Measurements from ENCODE around the gene CTSE.

CTSE gene

DNA sequence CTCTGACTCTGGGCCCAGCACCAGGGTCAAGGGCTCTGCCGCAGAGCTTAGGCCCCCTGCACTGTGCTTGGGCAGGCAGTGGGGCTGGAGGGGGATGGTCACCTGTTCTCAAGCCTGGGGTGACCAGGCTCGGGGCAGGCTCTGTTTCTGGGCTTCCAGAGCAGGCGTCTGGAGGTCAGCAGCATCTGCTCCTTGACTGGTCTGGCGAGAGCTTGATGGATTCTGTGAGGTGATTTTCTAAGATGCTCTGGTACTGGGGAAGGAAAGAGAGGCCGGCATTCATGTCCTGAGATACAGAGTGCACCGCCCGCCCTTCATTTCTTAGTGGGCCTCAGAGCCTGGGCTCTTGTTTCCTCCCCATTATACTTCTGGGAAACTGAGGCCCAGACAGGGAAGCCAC, 45.0 kb downstream of the CTSE start:
- Histone ChIP-seq H3K27me3 (ENCODE audit: control insufficient read depth in 1 of 2, insufficient read depth in 2 of 2, low read length in 2 of 2) (peaks cover 0 to 13% of the 10 kb centered on the region in 2 donors), H3K4me1 (ENCODE audit: control insufficient read depth, insufficient read depth, low read length) (no peaks in the 10 kb centered on the region)

DNA sequence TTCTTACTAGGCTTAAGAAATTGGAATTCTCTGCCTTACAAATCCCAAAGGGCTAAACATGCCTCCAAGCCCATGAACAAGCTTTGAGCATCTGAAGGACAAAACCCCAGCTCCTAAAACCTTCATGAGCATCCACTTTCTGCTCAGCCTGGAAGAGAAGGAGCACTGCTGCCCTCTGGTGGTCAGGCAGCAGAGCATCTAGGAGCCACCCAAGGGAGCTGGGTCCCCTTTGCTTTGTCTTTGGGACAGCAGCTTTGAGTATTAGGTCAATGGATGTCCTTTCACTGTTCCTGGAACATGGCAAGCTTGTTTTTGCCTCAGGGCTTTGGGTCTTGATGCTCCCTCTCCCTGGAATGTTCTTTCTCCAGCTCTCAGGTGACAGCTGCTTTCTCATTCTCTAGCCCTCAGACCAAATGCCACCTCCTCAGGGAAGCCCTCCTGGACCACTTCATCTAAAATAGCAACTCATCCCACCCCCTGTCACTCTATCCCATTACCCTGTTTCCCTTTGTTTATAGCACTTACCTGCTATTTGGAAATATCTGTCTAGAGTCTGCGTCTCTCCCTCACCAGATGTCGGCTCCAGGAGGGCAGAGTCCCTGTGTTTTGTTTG, 46.2 kb downstream of the CTSE start:
- Histone ChIP-seq H3K36me3 (ENCODE audit: control insufficient read depth in 2 of 2, insufficient read depth in 2 of 2, low read length in 2 of 2) (no peaks in the 10 kb centered on the region), H3K4me3 (ENCODE audit: low read length in 2 of 2) (no peak overlapping the region), H3K9me3 (ENCODE audit: control insufficient read depth in 2 of 2, low read length in 2 of 2) (no peaks in the 10 kb centered on the region), H3K27ac (ENCODE audit: low read length) (no peak overlapping the region), H3K9ac (ENCODE audit: low read length in 2 of 2) (no peak overlapping the region), H3K4me1 (ENCODE audit: control insufficient read depth, insufficient read depth, low read length) (no peaks in the 10 kb centered on the region), H3K27me3 (ENCODE audit: control insufficient read depth in 1 of 2, insufficient read depth in 2 of 2, low read length in 2 of 2) (peaks cover 0 to 16% of the 10 kb centered on the region in 2 donors)

More for the DNA sequence above, 45.0 kb downstream of the CTSE start:
- no peaks in the 10 kb centered on the region for H3K36me3 ChIP-seq (ENCODE audit: control insufficient read depth in 2 of 2, insufficient read depth in 2 of 2, low read length in 2 of 2)
- H3K27ac ChIP-seq (ENCODE audit: low read length): no peak overlapping the region
- no peaks in the 10 kb centered on the region for H3K9me3 ChIP-seq (ENCODE audit: control insufficient read depth in 2 of 2, low read length in 2 of 2)
- H3K4me3 ChIP-seq (ENCODE audit: low read length in 2 of 2): no peak overlapping the region
- H3K9ac ChIP-seq (ENCODE audit: low read length in 2 of 2): no peak overlapping the region

DNA sequence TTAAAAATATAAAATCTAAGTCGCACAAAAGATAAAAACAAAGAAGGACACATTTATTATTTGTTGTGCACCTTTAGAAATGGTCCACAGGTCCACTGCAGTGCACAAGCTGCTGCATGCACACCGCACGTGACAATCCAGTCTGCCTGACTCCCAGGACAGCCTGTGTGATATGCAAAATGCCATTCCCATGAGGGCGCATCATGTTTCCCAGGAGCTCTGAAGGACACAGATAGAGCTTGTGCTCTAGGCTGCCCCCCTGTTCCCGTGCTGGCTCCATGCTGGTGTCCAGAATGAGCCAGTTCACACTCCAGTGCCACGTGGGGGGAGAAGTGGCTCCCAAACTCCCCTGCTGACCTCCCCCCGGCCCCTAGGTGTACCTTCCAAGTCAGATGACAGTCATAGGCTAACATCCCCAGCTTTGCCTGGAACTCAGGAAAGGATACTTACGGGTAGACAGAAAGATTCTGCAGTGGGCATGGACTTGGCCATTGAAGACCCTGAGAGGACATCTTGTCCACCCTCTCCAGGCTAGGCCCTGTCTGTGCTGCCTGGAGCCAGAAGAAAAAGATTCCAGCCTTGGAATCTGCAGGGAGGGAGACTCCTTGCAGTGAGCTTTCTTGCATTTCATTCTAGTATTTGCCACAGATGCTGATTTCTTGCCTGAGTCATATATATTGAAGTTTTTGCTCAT, 46.8 kb downstream of the CTSE start:
- Histone ChIP-seq H3K27ac (ENCODE audit: low read length) (no peak overlapping the region), H3K9me3 (ENCODE audit: control insufficient read depth in 2 of 2, low read length in 2 of 2) (no peaks in the 10 kb centered on the region), H3K9ac (ENCODE audit: low read length in 2 of 2) (no peak overlapping the region), H3K4me3 (ENCODE audit: low read length in 2 of 2) (no peak overlapping the region), H3K27me3 (ENCODE audit: control insufficient read depth in 1 of 2, insufficient read depth in 2 of 2, low read length in 2 of 2) (peaks cover 0 to 16% of the 10 kb centered on the region in 2 donors), H3K4me1 (ENCODE audit: control insufficient read depth, insufficient read depth, low read length) (no peaks in the 10 kb centered on the region), H3K36me3 (ENCODE audit: control insufficient read depth in 2 of 2, insufficient read depth in 2 of 2, low read length in 2 of 2) (no peaks in the 10 kb centered on the region)

DNA sequence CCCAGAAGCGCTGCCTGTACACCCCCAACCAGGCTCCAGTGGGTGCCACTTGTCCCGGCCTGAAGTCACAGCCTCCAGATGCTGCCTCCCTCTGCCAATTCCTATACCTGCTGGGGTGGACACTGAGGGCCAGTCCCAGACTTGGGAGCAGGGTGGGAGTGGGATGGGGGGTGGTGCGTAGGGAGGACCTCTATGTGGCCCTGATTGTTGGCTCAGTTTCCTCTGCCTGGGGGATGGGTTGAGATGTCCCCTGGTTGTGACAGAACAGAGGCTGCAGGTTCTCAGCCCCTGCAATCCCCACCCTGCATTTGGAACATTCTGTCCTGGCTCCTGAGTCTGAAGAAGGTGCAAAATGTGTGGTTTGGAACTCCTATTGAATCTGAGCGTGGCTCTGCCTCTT, 47.7 kb downstream of the CTSE start:
- H3K4me1 ChIP-seq (ENCODE audit: control insufficient read depth, insufficient read depth, low read length): no peaks in the 10 kb centered on the region

DNA sequence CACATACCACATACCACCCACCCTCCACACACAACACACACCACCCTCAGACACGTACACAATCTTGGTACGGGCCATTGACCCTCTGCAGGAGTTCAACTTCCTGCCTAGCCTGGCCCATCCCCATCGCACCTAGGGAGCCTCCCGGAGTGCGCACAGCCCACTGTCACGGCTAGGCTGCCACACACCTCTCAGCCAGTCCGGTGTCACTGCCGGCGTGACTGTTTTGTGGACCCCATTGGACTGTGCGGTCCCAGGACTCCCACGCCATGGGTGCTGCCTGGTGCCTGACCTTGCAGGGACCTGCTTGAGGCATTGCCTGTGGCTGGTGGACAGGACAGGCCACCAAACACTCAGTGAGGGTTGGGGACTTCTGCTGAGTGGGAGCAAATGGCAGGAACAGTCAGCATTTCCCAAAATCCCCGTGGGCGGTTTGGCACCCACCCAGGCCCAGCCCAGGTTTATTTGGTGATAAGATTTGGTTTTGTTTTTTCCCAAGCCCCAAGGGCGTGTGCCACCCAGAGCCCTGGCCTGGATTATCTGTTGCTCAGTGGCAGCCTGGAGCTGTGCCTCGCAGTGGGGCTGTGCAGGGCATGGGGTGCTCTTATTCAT, 48.2 kb downstream of the CTSE start:
- H3K36me3 ChIP-seq (ENCODE audit: control insufficient read depth in 2 of 2, insufficient read depth in 2 of 2, low read length in 2 of 2): no peaks in the 10 kb centered on the region
- peaks cover 0 to 16% of the 10 kb centered on the region in 2 donors for H3K27me3 ChIP-seq (ENCODE audit: control insufficient read depth in 1 of 2, insufficient read depth in 2 of 2, low read length in 2 of 2)
- H3K9me3 ChIP-seq (ENCODE audit: control insufficient read depth in 2 of 2, low read length in 2 of 2): no peaks in the 10 kb centered on the region
- H3K9ac ChIP-seq (ENCODE audit: low read length in 2 of 2): no peak overlapping the region
- H3K27ac ChIP-seq (ENCODE audit: low read length): no peak overlapping the region
- H3K4me3 ChIP-seq (ENCODE audit: low read length in 2 of 2): no peak overlapping the region
- H3K4me1 ChIP-seq (ENCODE audit: control insufficient read depth, insufficient read depth, low read length): no peaks in the 10 kb centered on the region

More for the DNA sequence above, 47.7 kb downstream of the CTSE start:
- H3K4me3 ChIP-seq (ENCODE audit: low read length in 2 of 2): no peak overlapping the region
- H3K9me3 ChIP-seq (ENCODE audit: control insufficient read depth in 2 of 2, low read length in 2 of 2): no peaks in the 10 kb centered on the region
- H3K27ac ChIP-seq (ENCODE audit: low read length): no peak overlapping the region
- no peaks in the 10 kb centered on the region for H3K36me3 ChIP-seq (ENCODE audit: control insufficient read depth in 2 of 2, insufficient read depth in 2 of 2, low read length in 2 of 2)
- H3K9ac ChIP-seq (ENCODE audit: low read length in 2 of 2): no peak overlapping the region
- H3K27me3 ChIP-seq (ENCODE audit: control insufficient read depth in 1 of 2, insufficient read depth in 2 of 2, low read length in 2 of 2): peaks cover 0 to 16% of the 10 kb centered on the region in 2 donors

DNA sequence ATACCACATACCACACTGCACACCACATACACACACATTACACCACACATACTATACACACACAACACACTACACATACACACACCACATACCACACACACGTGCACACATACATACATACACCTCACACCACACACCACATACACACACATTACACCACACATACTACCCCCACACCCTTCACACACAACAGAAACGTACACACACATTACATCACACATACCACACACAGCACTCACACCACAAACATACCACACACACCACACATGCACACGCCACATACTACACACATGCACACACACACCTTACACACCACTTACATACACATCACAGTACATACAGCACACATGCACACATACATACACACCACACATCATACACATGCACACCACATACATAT, 49.0 kb downstream of the CTSE start:
- Histone ChIP-seq H3K9me3 (ENCODE audit: control insufficient read depth in 2 of 2, low read length in 2 of 2) (no peaks in the 10 kb centered on the region), H3K36me3 (ENCODE audit: control insufficient read depth in 2 of 2, insufficient read depth in 2 of 2, low read length in 2 of 2) (no peaks in the 10 kb centered on the region), H3K4me3 (ENCODE audit: low read length in 2 of 2) (no peak overlapping the region), H3K27me3 (ENCODE audit: control insufficient read depth in 1 of 2, insufficient read depth in 2 of 2, low read length in 2 of 2) (peaks cover 0 to 16% of the 10 kb centered on the region in 2 donors), H3K9ac (ENCODE audit: low read length in 2 of 2) (no peak overlapping the region), H3K27ac (ENCODE audit: low read length) (no peak overlapping the region), H3K4me1 (ENCODE audit: control insufficient read depth, insufficient read depth, low read length) (no peaks in the 10 kb centered on the region)

DNA sequence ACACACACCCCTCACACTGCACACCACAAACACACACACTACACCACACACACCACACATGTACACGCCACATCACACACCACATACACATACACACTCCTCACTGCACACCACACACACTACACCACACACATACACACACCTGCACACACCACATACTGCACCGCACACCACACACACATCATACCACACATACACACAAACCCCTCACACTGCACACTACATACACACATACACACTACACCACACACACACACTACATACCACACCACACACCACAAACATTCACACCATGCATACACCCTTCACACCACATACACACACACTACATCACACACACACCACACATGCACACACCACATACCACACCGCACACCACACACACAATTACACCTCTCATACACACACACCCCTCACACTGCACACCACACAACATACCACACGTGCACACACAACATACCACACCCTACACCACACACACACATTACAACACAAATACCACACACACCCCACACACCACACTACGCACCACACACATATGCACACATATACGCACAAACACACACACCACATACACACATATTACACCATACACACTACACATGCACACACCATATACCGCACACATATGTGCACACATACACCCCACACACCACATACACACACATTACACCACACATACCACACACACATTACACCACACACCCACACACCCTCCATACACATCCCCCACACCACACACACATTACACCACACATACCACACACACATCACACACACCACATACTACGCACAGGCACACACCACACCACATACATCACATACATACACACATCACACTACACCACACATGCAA, 50.1 kb downstream of the CTSE start:
- no peaks in the 10 kb centered on the region for H3K9me3 ChIP-seq (ENCODE audit: control insufficient read depth in 2 of 2, low read length in 2 of 2)
- no peaks in the 10 kb centered on the region for H3K36me3 ChIP-seq (ENCODE audit: control insufficient read depth in 2 of 2, insufficient read depth in 2 of 2, low read length in 2 of 2)
- H3K4me3 ChIP-seq (ENCODE audit: low read length in 2 of 2): no peak overlapping the region
- H3K4me1 ChIP-seq (ENCODE audit: control insufficient read depth, insufficient read depth, low read length): no peaks in the 10 kb centered on the region
- H3K9ac ChIP-seq (ENCODE audit: low read length in 2 of 2): no peak overlapping the region
- H3K27ac ChIP-seq (ENCODE audit: low read length): no peak overlapping the region
- peaks cover 0 to 16% of the 10 kb centered on the region in 2 donors for H3K27me3 ChIP-seq (ENCODE audit: control insufficient read depth in 1 of 2, insufficient read depth in 2 of 2, low read length in 2 of 2)

DNA sequence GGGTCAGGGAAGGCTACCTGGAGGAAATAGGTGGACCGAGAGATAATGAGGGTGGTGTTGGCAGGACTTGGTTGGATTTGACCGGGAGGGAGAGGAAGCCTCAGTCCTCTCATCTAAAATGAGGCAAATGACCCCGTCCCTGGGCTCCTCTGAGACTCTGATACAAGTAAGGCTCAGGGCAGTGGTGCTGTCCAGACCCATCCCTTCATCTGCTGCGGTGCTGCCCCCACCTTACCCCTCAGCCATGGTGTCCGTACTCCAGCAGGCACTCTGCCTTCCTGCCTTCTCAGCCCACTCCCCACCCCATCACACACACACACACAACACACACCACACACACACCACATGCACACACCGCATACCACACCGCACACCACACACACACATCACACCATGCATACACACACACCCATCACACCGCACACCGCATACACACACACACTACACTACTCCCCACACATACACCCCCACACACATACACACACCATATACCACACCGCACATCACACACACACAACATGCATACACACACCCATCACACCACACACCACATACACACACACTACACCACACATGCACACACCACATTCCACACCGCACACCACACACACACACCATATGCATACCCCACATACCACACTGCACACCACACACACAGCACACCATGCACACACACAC, 51.1 kb downstream of the CTSE start:
- Histone ChIP-seq H3K27ac (ENCODE audit: low read length) (no peak overlapping the region), H3K36me3 (ENCODE audit: control insufficient read depth in 2 of 2, insufficient read depth in 2 of 2, low read length in 2 of 2) (no peaks in the 10 kb centered on the region), H3K4me3 (ENCODE audit: low read length in 2 of 2) (no peak overlapping the region), H3K9me3 (ENCODE audit: control insufficient read depth in 2 of 2, low read length in 2 of 2) (no peaks in the 10 kb centered on the region), H3K27me3 (ENCODE audit: control insufficient read depth in 1 of 2, insufficient read depth in 2 of 2, low read length in 2 of 2) (peaks cover 0 to 16% of the 10 kb centered on the region in 2 donors), H3K9ac (ENCODE audit: low read length in 2 of 2) (no peak overlapping the region), H3K4me1 (ENCODE audit: control insufficient read depth, insufficient read depth, low read length) (no peaks in the 10 kb centered on the region)

DNA sequence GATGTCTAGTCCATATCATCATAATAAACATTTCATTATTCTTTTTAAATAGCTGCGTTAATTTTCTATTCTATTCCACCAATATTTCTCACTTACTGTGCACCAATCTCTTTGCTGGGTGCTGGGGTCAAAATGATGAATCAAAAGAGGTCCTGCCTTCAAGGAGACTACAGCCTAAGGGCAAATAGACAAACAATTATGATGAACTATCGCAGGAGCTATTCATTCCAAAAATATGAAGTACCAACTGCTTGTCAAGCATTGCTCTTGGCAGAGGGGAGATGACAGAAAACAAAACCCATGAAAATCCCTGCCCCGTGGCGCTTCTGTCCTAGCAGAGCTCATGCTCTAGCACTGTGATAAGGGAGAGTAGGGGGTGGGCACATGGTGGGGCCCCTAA, 51.6 kb downstream of the CTSE start:
- Histone ChIP-seq H3K9me3 (ENCODE audit: control insufficient read depth in 2 of 2, low read length in 2 of 2) (no peaks in the 10 kb centered on the region), H3K27me3 (ENCODE audit: control insufficient read depth in 1 of 2, insufficient read depth in 2 of 2, low read length in 2 of 2) (peaks cover 0 to 16% of the 10 kb centered on the region in 2 donors), H3K9ac (ENCODE audit: low read length in 2 of 2) (no peak overlapping the region), H3K27ac (ENCODE audit: low read length) (no peak overlapping the region), H3K36me3 (ENCODE audit: control insufficient read depth in 2 of 2, insufficient read depth in 2 of 2, low read length in 2 of 2) (no peaks in the 10 kb centered on the region), H3K4me3 (ENCODE audit: low read length in 2 of 2) (no peak overlapping the region), H3K4me1 (ENCODE audit: control insufficient read depth, insufficient read depth, low read length) (no peaks in the 10 kb centered on the region)

DNA sequence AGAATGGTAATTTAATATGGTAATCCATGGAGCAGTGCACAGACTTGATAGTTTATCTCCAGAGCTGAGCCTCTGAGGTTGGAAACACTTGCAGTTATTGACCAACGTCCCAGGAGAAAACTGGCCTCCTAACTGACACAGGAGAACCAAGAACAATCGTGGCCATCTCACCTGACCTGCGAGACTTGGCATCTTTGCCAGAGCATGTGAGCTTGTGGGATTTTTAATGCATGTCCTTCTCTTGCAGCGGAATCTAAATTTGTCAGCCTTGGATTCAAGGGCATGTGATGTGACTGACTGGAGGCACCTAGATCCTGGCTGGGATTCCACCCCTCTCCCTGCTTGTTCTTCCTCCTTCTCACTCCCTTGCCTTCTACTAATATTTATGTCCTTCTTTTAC, 52.6 kb downstream of the CTSE start:
- Histone ChIP-seq H3K9ac (ENCODE audit: low read length in 2 of 2) (no peak overlapping the region), H3K27me3 (ENCODE audit: control insufficient read depth in 1 of 2, insufficient read depth in 2 of 2, low read length in 2 of 2) (peaks cover 0 to 11% of the 10 kb centered on the region in 2 donors)

More for the DNA sequence above, 52.6 kb downstream of the CTSE start:
- Histone ChIP-seq H3K27ac (ENCODE audit: low read length) (no peak overlapping the region), H3K36me3 (ENCODE audit: control insufficient read depth in 2 of 2, insufficient read depth in 2 of 2, low read length in 2 of 2) (no peaks in the 10 kb centered on the region), H3K9me3 (ENCODE audit: control insufficient read depth in 2 of 2, low read length in 2 of 2) (no peaks in the 10 kb centered on the region), H3K4me3 (ENCODE audit: low read length in 2 of 2) (no peak overlapping the region), H3K4me1 (ENCODE audit: control insufficient read depth, insufficient read depth, low read length) (no peaks in the 10 kb centered on the region)

All from stomach smooth muscle (tissue), 2 donors.